CD4-positive, CD25-positive, alpha-beta regulatory T cell (primary cell): Measurements from ENCODE around the gene DROSHA. TPM values are rescaled to one million over a fixed set of nuclear protein-coding genes. Genes with fewer than 3 reads are reported as not detected.

Experiments
- ATAC-seq, 2 donors: fragments of 150-1000 bp; cut with Tn5 transposase; one replicate each; pipeline ENCODE4 v1.10.0; 2021; ENCODE audit warnings: low read depth in 2 of 2, moderate number of reproducible peaks in 2 of 2, moderate library complexity in 1 of 2
- DNase-seq, 3 donors: peaks; one replicate each; pipeline versions ENCODE4 v3.0.0 to v3.0.0-alpha.2; 2012 to 2022; ENCODE audit warnings: mixed read lengths in 1 of 3
- H3K27ac ChIP-seq: one replicate; pipeline ENCODE4 v1.7.0; 2013; ENCODE audit warnings: mild to moderate bottlenecking, low read length; ENCODE audit not compliant: insufficient read depth, poor library complexity, severe bottlenecking
- H3K27me3 ChIP-seq: one replicate; pipeline ENCODE4 v1.7.0; 2013; ENCODE audit warnings: low read length; ENCODE audit not compliant: control insufficient read depth, insufficient read depth
- H3K36me3 ChIP-seq: one replicate; pipeline ENCODE4 v1.7.0; 2013; ENCODE audit warnings: mild to moderate bottlenecking, low read length, moderate library complexity; ENCODE audit not compliant: control insufficient read depth, insufficient read depth
- H3K4me1 ChIP-seq: 2 replicates; pipeline ENCODE4 v1.7.0; 2013; ENCODE audit warnings: mild to moderate bottlenecking, low read length; ENCODE audit not compliant: insufficient read depth, control insufficient read depth, poor library complexity, severe bottlenecking
- H3K4me3 ChIP-seq: one replicate; pipeline ENCODE4 v1.7.0; 2013; ENCODE audit warnings: low read depth, mild to moderate bottlenecking, low read length, moderate library complexity
- H3K9me3 ChIP-seq, 2 experiments: 1 replicate in 1 of 2; 2 replicates in 1 of 2; pipeline ENCODE4 v1.7.0; 2013; ENCODE audit warnings: low read length in 2 of 2, mild to moderate bottlenecking in 1 of 2, moderate library complexity in 1 of 2; ENCODE audit not compliant: control insufficient read depth in 2 of 2
- H3K27ac Mint-ChIP-seq, 3 donors: one replicate each; pipeline ENCODE4 v1.8.0; 2020 to 2022; ENCODE audit warnings: mild to moderate bottlenecking in 3 of 3, mixed read lengths in 3 of 3, moderate library complexity in 2 of 3
- H3K27me3 Mint-ChIP-seq: one replicate; pipeline ENCODE4 v1.8.0; 2022; ENCODE audit warnings: mild to moderate bottlenecking, mixed read lengths
- H3K36me3 Mint-ChIP-seq: one replicate; pipeline ENCODE4 v1.8.0; 2020; ENCODE audit warnings: mixed read lengths
- H3K4me1 Mint-ChIP-seq, 4 donors: one replicate each; pipeline ENCODE4 v1.8.0; 2020 to 2022; ENCODE audit warnings: mixed read lengths in 4 of 4, mild to moderate bottlenecking in 1 of 4
- H3K4me3 Mint-ChIP-seq, 4 donors: one replicate each; pipeline ENCODE4 v1.8.0; 2020 to 2022; ENCODE audit warnings: mild to moderate bottlenecking in 4 of 4, mixed read lengths in 4 of 4, moderate library complexity in 3 of 4
- H3K9me3 Mint-ChIP-seq, 7 donors: one replicate each; pipeline ENCODE4 v1.8.0; 2020 to 2022; ENCODE audit warnings: mixed read lengths in 7 of 7, mild to moderate bottlenecking in 3 of 7, moderate library complexity in 2 of 7
- polyA plus RNA-seq, 4 donors: library from polyadenylated mRNA; unstranded; fragments of 300-500 nt; fragmentation: Illumina TruSeq; gene quantifications; one replicate each; pipeline ENCODE4 v1.2.3, GENCODE V29; 2021
- total RNA-seq: library from RNA; stranded (reverse); gene quantifications from one replicate; pipeline ENCODE4 v1.2.3, GENCODE V29; 2022

DROSHA gene
- total and polyA plus RNA-seq, 5 donors from 2014 or later, result 14.2 to 57.6 (median 17.0) TPM

DNA sequence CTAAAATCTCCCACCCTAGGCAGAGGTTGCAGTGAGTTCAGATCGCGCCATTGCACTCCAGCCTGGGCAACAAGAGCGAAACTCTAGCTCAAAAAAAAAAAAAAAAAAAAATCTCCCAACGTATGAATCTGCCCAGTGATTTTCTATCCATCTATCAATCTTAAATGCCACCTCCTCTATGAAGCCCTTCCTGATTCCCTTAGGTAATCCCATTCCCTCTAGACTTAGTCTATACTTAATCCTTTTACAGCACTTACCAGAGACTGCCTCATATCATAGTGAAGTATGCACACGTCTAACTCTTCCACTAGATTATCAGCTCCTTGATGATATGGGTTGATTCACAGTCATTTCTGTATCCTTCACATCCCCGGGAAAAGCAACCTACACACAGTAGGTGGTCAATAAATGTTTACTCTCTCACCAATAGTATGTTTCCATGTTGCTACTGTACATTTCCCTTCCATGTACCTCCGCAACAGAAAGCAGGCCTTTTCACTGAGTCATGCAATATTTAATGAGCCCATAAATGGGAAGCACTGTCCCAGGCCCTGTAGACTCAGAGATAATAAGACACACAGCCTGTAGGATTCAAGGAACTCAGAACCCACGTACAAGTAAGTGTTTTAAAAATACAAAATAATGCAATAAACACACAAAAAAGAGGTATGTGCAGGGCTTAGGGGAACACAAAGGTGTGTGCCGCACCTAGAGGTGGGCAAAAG, 1.2 kb downstream of the DROSHA start:
- no peaks in the 10 kb centered on the region for H3K27me3 ChIP-seq
- peak in 1 of 3 donors; percentile 3 for DNase-seq
- H3K4me3 ChIP-seq, result peak overlapping the region; percentile 94
- peaks cover 23 to 74% (median 56%) of the 10 kb centered on the region in 4 donors for H3K4me1 Mint-ChIP-seq
- ATAC-seq, result no peak
- H3K27ac ChIP-seq, result peak overlapping the region; percentile 77
- no peaks in the 10 kb centered on the region for H3K9me3 ChIP-seq
- H3K36me3 Mint-ChIP-seq, result peaks cover 43% of the 10 kb centered on the region
- H3K4me3 Mint-ChIP-seq, result peak overlapping the region; percentile 98 to 100 (median 99)
- H3K4me1 ChIP-seq, result peaks cover 27% of the 10 kb centered on the region
- H3K27ac Mint-ChIP-seq, result peak overlapping the region; percentile 9 to 98 (median 75)
- H3K36me3 ChIP-seq, result peaks cover 36% of the 10 kb centered on the region
- H3K9me3 Mint-ChIP-seq, result no peaks in the 10 kb centered on the region
- H3K27me3 Mint-ChIP-seq, result no peaks in the 10 kb centered on the region

DNA sequence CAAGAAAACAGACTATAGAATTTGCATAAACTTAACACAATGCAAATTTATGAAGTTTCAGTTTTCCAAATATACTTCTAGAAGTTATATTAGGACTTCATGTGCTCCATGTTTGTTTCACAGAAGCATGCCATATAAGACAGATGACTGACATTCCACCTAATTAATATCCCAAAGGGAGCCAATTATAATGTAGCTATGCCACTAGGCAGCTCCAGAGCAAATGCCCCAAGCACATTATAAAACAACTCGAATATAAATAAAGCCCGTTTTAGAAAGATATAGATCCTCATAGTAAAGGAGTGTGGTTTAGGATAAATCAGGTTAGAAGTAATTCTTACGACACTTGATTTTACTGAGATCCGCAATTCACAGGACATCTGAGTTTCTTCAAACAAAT, 8.9 kb downstream of the DROSHA start:
- no peak for ATAC-seq
- peaks cover 8 to 23% (median 16%) of the 10 kb centered on the region in 4 donors for H3K4me1 Mint-ChIP-seq

DNA sequence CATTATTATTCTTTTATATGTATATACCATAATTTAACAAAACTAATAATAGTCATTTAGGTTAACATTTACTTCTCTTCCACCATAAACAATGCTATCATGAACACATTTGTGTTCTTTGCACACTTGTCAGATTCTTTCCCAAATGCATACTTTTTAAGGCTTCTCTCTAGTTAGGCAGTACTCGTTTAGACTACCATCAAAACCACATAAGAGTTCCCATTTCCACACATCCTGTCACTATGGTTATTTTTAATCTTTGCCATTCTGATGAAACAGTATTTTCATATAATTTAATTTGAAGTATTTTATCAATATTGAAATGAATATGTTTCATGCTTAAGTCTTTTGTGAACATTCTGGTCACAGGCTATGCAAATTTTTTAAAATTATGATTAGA, 15.1 kb downstream of the DROSHA start:
- Histone ChIP-seq H3K27me3 (no peaks in the 10 kb centered on the region), H3K4me3 (no peak overlapping the region), H3K4me1 (no peaks in the 10 kb centered on the region), H3K9me3 (no peaks in the 10 kb centered on the region), H3K27ac (no peak overlapping the region), H3K36me3 (peaks cover 67% of the 10 kb centered on the region)
- Mint-ChIP-seq H3K36me3 (peaks cover 49% of the 10 kb centered on the region), H3K27me3 (no peaks in the 10 kb centered on the region), H3K4me1 (peaks cover 8 to 24% (median 11%) of the 10 kb centered on the region in 4 donors), H3K4me3 (no peak overlapping the region), H3K27ac (no peak overlapping the region), H3K9me3 (no peaks in the 10 kb centered on the region)
- ATAC-seq (no peak), DNase-seq (no peak)

More for the DNA sequence above, 8.9 kb downstream of the DROSHA start:
- peaks cover 60% of the 10 kb centered on the region for H3K36me3 Mint-ChIP-seq
- H3K9me3 Mint-ChIP-seq, result no peaks in the 10 kb centered on the region
- peaks cover 76% of the 10 kb centered on the region for H3K36me3 ChIP-seq
- H3K27me3 ChIP-seq, result no peaks in the 10 kb centered on the region
- no peak overlapping the region for H3K4me3 ChIP-seq
- H3K4me1 ChIP-seq, result no peaks in the 10 kb centered on the region
- no peak overlapping the region for H3K27ac Mint-ChIP-seq
- DNase-seq, result no peak
- no peak overlapping the region for H3K4me3 Mint-ChIP-seq
- no peaks in the 10 kb centered on the region for H3K27me3 Mint-ChIP-seq
- H3K27ac ChIP-seq, result no peak overlapping the region
- no peaks in the 10 kb centered on the region for H3K9me3 ChIP-seq

DNA sequence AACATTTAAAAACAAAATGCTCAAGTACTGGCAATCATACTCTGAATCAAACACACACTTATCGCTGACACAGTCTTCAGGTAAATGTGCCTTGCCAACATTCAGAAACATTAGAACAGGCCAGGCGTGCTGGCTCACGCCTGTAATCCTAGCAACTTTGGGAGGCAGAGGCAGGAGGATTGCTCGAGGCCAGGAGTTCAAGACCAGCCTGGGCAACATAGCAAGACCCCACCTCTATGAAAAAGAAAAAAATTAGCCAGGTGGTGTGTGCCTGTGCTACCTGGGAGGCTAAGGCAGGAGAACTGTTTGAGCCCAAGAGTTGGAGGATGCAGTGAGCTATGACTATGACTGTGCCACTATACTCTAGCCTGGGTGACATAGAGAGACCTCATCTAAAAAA, 20.6 kb downstream of the DROSHA start:
- H3K36me3 ChIP-seq, result peaks cover 82% of the 10 kb centered on the region
- no peak overlapping the region for H3K27ac ChIP-seq
- H3K4me3 Mint-ChIP-seq, result no peak overlapping the region
- H3K9me3 ChIP-seq, result no peaks in the 10 kb centered on the region
- no peak overlapping the region for H3K27ac Mint-ChIP-seq
- no peaks in the 10 kb centered on the region for H3K9me3 Mint-ChIP-seq
- DNase-seq (no peak), ATAC-seq (no peak)
- no peaks in the 10 kb centered on the region for H3K27me3 Mint-ChIP-seq
- peaks cover 67% of the 10 kb centered on the region for H3K36me3 Mint-ChIP-seq
- peaks cover 0 to 6% (median 1%) of the 10 kb centered on the region in 4 donors for H3K4me1 Mint-ChIP-seq
- H3K27me3 ChIP-seq, result no peaks in the 10 kb centered on the region
- no peak overlapping the region for H3K4me3 ChIP-seq
- H3K4me1 ChIP-seq, result no peaks in the 10 kb centered on the region

DNA sequence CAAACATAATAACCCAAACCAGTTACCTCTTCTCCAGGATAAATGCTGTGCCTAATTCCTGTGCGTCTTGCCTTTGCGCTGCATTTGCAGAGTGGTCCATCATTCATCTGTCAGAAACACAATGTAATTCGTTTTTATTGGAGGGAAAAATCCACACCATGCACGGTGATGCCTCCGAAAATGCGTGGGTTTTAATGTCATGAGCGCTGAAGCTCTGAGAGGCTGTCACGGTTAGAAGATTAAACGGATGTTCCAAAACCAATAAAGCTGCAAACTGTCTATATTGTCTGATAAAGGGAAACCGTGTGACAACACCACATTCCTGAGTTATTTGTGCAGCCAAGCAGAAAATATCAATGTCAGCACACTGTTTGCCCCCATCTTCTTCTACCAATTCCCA, 27.4 kb downstream of the DROSHA start:
- Histone ChIP-seq H3K4me1 (no peaks in the 10 kb centered on the region), H3K27me3 (no peaks in the 10 kb centered on the region), H3K27ac (no peak overlapping the region), H3K4me3 (no peak overlapping the region), H3K9me3 (no peaks in the 10 kb centered on the region), H3K36me3 (peaks cover 87% of the 10 kb centered on the region)
- ATAC-seq (no peak), DNase-seq (no peak)
- Mint-ChIP-seq H3K27me3 (no peaks in the 10 kb centered on the region), H3K4me3 (no peak overlapping the region), H3K4me1 (peaks cover 0 to 7% (median 3%) of the 10 kb centered on the region in 4 donors), H3K9me3 (no peaks in the 10 kb centered on the region), H3K36me3 (peaks cover 75% of the 10 kb centered on the region), H3K27ac (no peak overlapping the region)

DNA sequence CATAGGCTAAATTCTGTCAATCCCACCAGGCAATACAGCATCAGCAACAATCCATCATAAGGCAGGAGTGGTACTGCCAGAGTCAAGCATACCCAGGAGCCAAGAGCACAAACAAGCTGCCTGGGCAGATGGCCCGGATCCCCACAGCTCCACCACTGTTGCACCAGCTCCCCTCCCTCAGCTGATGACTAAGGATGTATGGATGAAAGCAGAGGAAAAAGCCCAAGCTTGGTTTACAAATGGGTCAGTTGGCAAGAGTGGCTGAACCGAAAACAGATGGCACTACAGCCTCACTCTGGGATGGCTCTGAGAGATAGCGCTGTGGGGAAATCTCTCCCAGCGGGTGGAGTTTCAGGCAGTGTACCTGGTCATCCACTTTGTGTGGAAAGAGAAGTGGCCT, 29.4 kb downstream of the DROSHA start:
- Mint-ChIP-seq H3K36me3 (peaks cover 70% of the 10 kb centered on the region), H3K27ac (peak overlapping the region in 1 of 3 donors; percentile 28), H3K9me3 (no peaks in the 10 kb centered on the region), H3K4me3 (no peak overlapping the region), H3K27me3 (no peaks in the 10 kb centered on the region), H3K4me1 (peaks cover 0 to 7% (median 0%) of the 10 kb centered on the region in 4 donors)
- no peaks in the 10 kb centered on the region for H3K9me3 ChIP-seq
- no peak for DNase-seq
- no peak overlapping the region for H3K27ac ChIP-seq
- no peaks in the 10 kb centered on the region for H3K4me1 ChIP-seq
- H3K36me3 ChIP-seq, result peaks cover 85% of the 10 kb centered on the region
- H3K27me3 ChIP-seq, result no peaks in the 10 kb centered on the region
- no peak overlapping the region for H3K4me3 ChIP-seq
- ATAC-seq, result no peak

DNA sequence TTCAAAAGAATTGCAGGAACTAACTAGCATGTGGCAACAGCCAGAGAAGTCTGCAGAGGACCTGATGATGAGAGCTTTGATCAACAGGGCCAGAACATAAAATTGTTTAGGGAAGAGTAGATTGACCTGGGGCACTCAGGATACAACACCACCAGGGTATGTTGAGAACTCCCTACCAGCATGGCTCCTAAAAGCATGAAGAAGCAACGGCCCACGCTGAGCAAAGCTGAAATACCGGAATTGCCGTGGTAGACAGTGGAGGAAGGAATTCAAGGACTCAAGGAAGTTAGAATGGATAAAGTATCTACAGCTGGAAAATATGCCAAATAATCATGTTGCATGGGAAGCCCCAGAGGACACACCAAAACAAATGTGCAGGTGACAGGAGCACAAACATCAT, 31.6 kb downstream of the DROSHA start:
- H3K27ac ChIP-seq, result no peak overlapping the region
- no peak overlapping the region for H3K27ac Mint-ChIP-seq
- H3K36me3 Mint-ChIP-seq, result peaks cover 78% of the 10 kb centered on the region
- no peaks in the 10 kb centered on the region for H3K4me1 ChIP-seq
- no peaks in the 10 kb centered on the region for H3K9me3 Mint-ChIP-seq
- no peak overlapping the region for H3K4me3 ChIP-seq
- no peaks in the 10 kb centered on the region for H3K27me3 ChIP-seq
- no peaks in the 10 kb centered on the region for H3K27me3 Mint-ChIP-seq
- no peak overlapping the region for H3K4me3 Mint-ChIP-seq
- no peak for ATAC-seq
- DNase-seq, result no peak
- peaks cover 91% of the 10 kb centered on the region for H3K36me3 ChIP-seq
- H3K4me1 Mint-ChIP-seq, result peaks cover 0 to 7% (median 0%) of the 10 kb centered on the region in 4 donors
- H3K9me3 ChIP-seq, result no peaks in the 10 kb centered on the region

DNA sequence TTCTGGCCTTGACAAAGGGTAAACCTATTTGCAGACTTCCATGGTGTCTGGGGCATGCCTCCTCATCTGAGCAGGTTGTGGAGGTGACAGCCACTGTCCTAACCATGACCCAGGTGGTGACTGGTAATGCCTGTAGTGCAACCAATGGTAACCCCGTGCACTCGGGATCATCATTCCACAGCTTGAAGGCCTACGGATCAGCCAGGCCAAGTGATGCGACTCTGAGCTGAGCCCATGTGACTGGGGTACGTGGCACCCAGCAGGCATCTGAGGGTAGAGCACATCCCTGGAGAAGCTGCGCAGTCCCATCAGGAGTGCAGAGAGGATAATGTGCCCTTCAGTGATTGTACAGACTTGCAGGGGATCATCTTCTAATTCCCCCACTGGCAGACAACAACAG, 35.0 kb downstream of the DROSHA start:
- Mint-ChIP-seq H3K27ac (no peak overlapping the region), H3K4me1 (peaks cover 0 to 3% (median 0%) of the 10 kb centered on the region in 4 donors), H3K4me3 (no peak overlapping the region), H3K27me3 (no peaks in the 10 kb centered on the region), H3K36me3 (peaks cover 68% of the 10 kb centered on the region), H3K9me3 (no peaks in the 10 kb centered on the region)
- H3K4me3 ChIP-seq, result no peak overlapping the region
- H3K9me3 ChIP-seq, result no peaks in the 10 kb centered on the region
- DNase-seq (no peak), ATAC-seq (no peak)
- no peak overlapping the region for H3K27ac ChIP-seq
- H3K4me1 ChIP-seq, result no peaks in the 10 kb centered on the region
- H3K27me3 ChIP-seq, result no peaks in the 10 kb centered on the region
- H3K36me3 ChIP-seq, result peaks cover 87% of the 10 kb centered on the region
